Natural killer cell (primary cell): ENCODE results near the gene ADH1C. TPM values are rescaled to one million over a fixed set of nuclear protein-coding genes. Genes with fewer than 3 reads are reported as not detected.

Experiments
- ATAC-seq, 3 donors: fragments of 150-1000 bp in 2 of 3; fragments of 200-7000 bp in 1 of 3; cut with Tn5 transposase; 1 replicate in 1 of 3; 2 replicates in 2 of 3; pipeline ENCODE4 v1.10.0; 2021; ENCODE audit warnings: mild to moderate bottlenecking in 2 of 3, moderate library complexity in 2 of 3
- DNase-seq, 2 donors: peaks; one replicate each; pipeline versions ENCODE4 v3.0.0 to v3.0.0-alpha.2; 2013 to 2021; ENCODE audit warnings: mixed read lengths in 1 of 2
- H3K27ac ChIP-seq: one replicate; pipeline ENCODE4 v1.5.1; 2013; ENCODE audit warnings: mild to moderate bottlenecking, low read length
- H3K27me3 ChIP-seq: one replicate; pipeline ENCODE4 v1.6.1; 2013; ENCODE audit warnings: low read length; ENCODE audit not compliant: control insufficient read depth, insufficient read depth
- H3K36me3 ChIP-seq: one replicate; pipeline ENCODE4 v1.6.1; 2013; ENCODE audit warnings: low read length; ENCODE audit not compliant: control insufficient read depth, insufficient read depth
- H3K4me1 ChIP-seq: one replicate; pipeline ENCODE4 v1.6.1; 2013; ENCODE audit warnings: low read length; ENCODE audit not compliant: control insufficient read depth, insufficient read depth
- H3K4me3 ChIP-seq: one replicate; pipeline ENCODE4 v1.5.1; 2013; ENCODE audit warnings: low read length
- H3K9me3 ChIP-seq: one replicate; pipeline ENCODE4 v1.6.1; 2013; ENCODE audit warnings: low read length; ENCODE audit not compliant: control insufficient read depth, insufficient read depth
- H3K27ac Mint-ChIP-seq, 2 donors: one replicate each; pipeline ENCODE4 v1.8.0; 2022; ENCODE audit warnings: mild to moderate bottlenecking in 2 of 2, mixed read lengths in 2 of 2, moderate library complexity in 1 of 2
- H3K27me3 Mint-ChIP-seq, 2 donors: one replicate each; pipeline ENCODE4 v1.8.0; 2022; ENCODE audit warnings: low read depth in 2 of 2, mixed read lengths in 2 of 2
- H3K36me3 Mint-ChIP-seq: one replicate; pipeline ENCODE4 v1.8.0; 2022; ENCODE audit warnings: mixed read lengths
- H3K4me1 Mint-ChIP-seq, 2 donors: one replicate each; pipeline ENCODE4 v1.8.0; 2022; ENCODE audit warnings: mixed read lengths in 2 of 2
- H3K4me3 Mint-ChIP-seq: one replicate; pipeline ENCODE4 v1.8.0; 2022; ENCODE audit warnings: mild to moderate bottlenecking, moderate library complexity, mixed read lengths
- H3K9me3 Mint-ChIP-seq, 2 donors: one replicate each; pipeline ENCODE4 v1.8.0; 2022; ENCODE audit warnings: mixed read lengths in 2 of 2
- CTCF ChIP-seq: fragments of 200-600 bp; IDR thresholded peaks from one replicate; pipeline ENCODE4 v1.8.0; 2022; ENCODE audit warnings: antibody characterized with exemption
- WGBS: methylation state at CpG from one replicate; pipeline ENCODE4 v1.1.7; 2013; ENCODE audit warnings: missing lambda C conversion rate; ENCODE audit not compliant: insufficient coverage; 5-methylcytosine and 5-hydroxymethylcytosine counted together
- intact Hi-C: fragments of 100-400 bp; cut with micrococcal nuclease; formaldehyde crosslinking; loops from one replicate; pipeline ENCODE4 v1.14.2; 2022
- total RNA-seq, 4 donors: library from RNA; stranded (reverse); fragments of 120-200 nt in 1 of 4; gene quantifications; one replicate each; pipeline versions ENCODE4 v1.2.3 to v1.2.4, GENCODE V29; 2013 to 2022

Gene ADH1C
- total RNA-seq, result not detected
- not detected for total RNA-seq (2013)

- Mint-ChIP-seq H3K9me3 (peaks cover 5 to 12% of the 10 kb centered on the region in 2 donors), H3K4me1 (peaks cover 11 to 21% of the 10 kb centered on the region in 2 donors), H3K4me3 (no peak within 1 kb of the TSS), H3K36me3 (no peaks in the 10 kb centered on the region), H3K27ac (no peak within 1 kb of the TSS), H3K27me3 (peaks cover 0 to 2% of the 10 kb centered on the region in 2 donors)
- no peak for ATAC-seq
- Histone ChIP-seq H3K9me3 (no peaks in the 10 kb centered on the region), H3K27ac (no peak within 1 kb of the TSS), H3K4me3 (no peak within 1 kb of the TSS), H3K4me1 (peaks cover 3% of the 10 kb centered on the region), H3K27me3 (no peaks in the 10 kb centered on the region), H3K36me3 (no peaks in the 10 kb centered on the region)
- WGBS, result 69% methylated on average over 8 of the region's 10 CpGs
- intact Hi-C loops, result no loop called here
- no peak for TF ChIP-seq CTCF
- no peak for DNase-seq
Observed at GRCh38 chr4:99352602-99353537, at the start of gene ADH1C. ADH1C (minus strand) TSS chr4:99352746; CDS start chr4:99352675, 71 bp downstream.

- Histone ChIP-seq H3K4me1 (peaks cover 2% of the 10 kb centered on the region), H3K36me3 (no peaks in the 10 kb centered on the region), H3K4me3 (no peak overlapping the region), H3K27me3 (no peaks in the 10 kb centered on the region), H3K9me3 (no peaks in the 10 kb centered on the region), H3K27ac (no peak overlapping the region)
- no peak for TF ChIP-seq CTCF
- Mint-ChIP-seq H3K4me1 (peaks cover 0 to 4% of the 10 kb centered on the region in 2 donors), H3K4me3 (no peak overlapping the region), H3K36me3 (no peaks in the 10 kb centered on the region), H3K27ac (no peak overlapping the region), H3K9me3 (no peaks in the 10 kb centered on the region), H3K27me3 (peaks cover 0 to 15% of the 10 kb centered on the region in 2 donors)
- ATAC-seq (no peak), DNase-seq (no peak)
- intact Hi-C loops, result no loop called here
Observed at GRCh38 chr4:99400831-99401230, 48.3 kb upstream of the ADH1C start.

- no peaks in the 10 kb centered on the region for H3K9me3 Mint-ChIP-seq
- no peak for ATAC-seq
Observed at GRCh38 chr4:99399017-99399416, 46.5 kb upstream of the ADH1C start.

More at GRCh38 chr4:99399017-99399416, 46.5 kb upstream of the ADH1C start:
- H3K9me3 ChIP-seq, result no peaks in the 10 kb centered on the region
- DNase-seq, result no peak
- no peak overlapping the region for H3K27ac ChIP-seq
- Mint-ChIP-seq H3K27ac (no peak overlapping the region), H3K36me3 (no peaks in the 10 kb centered on the region), H3K27me3 (peaks cover 2 to 15% of the 10 kb centered on the region in 2 donors), H3K4me1 (no peaks in the 10 kb centered on the region), H3K4me3 (no peak overlapping the region)
- WGBS, result 17% methylated on average over 1 of the region's 1 CpG
- no peak overlapping the region for H3K4me3 ChIP-seq
- TF ChIP-seq CTCF, result no peak
- no peaks in the 10 kb centered on the region for H3K36me3 ChIP-seq
- no peaks in the 10 kb centered on the region for H3K4me1 ChIP-seq
- no peaks in the 10 kb centered on the region for H3K27me3 ChIP-seq
- intact Hi-C loops, result no loop called here
